Right hindlimb (tissue), 1 donor: Measurements from ENCODE around the gene LAMB2.

Source experiments
- DNase-seq: peaks from one replicate; pipeline ENCODE4 v3.0.0-alpha.2; 2018

LAMB2 gene

DNA sequence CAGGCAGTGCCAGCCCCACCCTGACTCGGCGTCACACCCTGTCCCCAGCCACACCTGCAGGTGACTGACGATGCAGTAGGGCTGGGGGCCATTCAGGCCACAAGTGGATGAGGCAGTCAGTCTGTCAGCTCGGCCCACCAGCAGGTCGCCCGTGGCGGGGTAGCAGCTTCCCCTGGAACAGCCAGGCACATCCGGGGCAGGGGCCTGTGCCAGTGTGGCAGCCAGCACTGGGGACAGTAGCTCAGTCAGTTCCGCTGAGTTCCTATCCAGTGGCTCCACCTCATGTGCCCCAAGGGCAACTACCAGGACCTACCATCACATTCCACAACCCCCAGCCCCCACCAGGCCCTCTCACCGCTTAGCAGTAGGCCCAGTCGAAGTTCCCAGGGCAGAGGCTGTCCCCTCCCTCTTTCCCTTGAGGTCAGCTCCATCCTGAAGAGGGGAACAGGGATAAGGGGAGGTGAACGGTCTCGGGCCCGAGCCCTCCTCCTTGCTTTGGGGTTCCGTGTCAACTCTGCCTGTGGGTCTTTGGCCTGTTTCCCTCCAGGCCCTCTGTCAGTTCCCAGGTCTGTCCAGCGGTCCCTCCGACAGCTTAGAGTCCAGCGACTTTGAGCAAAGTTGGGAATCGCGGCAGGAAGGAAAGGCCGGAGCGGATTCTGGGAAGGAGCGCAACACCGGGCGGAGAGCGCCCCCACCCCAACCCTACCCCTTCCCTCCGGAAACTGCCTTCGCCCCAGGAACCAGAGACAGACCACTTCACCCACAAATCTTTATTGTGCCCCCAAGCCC lies at the start of gene LAMB2:
Gene LAMB2 (minus strand): TSS at position 614 of the 789 bp plus-strand sequence. CDS start 183 bp downstream, at position 431.
- DNase-seq, result peak; percentile 85

DNA sequence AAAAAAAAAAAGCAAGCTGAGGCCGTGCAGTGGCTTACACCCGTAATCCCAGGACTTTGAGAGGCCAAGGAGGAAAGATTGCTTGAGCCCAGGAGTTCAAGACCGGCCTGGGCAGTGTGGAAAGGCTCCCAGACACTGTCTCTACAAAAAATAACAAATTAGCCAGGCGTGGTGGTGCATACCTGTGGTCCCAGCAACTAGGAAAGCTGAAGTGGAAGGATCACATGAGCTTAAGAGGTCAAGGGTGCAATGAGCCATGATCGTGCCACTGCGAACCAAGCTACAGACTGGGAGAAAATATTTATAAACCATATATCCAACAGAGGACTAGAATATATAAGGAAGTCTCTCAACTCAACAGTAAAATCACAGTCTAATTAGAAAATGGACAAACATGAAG lies 48.5 kb upstream of the LAMB2 start:
- DNase-seq, result no peak

DNA sequence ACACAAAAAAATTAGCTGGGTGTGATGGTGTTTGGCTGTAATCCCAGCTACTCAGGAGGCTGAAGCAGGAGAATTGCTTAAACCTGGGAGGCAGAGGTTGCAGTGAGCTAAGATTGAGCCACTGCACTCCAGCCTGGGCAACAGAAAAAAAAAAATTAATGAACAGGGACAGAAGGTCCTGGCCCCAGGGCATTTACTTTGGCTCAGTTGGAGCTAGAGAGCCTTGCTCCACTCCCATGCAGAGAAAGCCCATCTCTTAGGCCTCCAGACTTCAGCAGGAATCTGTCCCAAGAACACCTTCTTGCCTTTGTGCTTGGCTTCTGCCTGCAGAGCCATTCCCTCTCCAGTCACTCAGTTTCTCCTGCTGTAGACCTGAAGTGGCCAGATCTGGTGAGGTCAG lies 47.3 kb upstream of the LAMB2 start:
- no peak for DNase-seq

DNA sequence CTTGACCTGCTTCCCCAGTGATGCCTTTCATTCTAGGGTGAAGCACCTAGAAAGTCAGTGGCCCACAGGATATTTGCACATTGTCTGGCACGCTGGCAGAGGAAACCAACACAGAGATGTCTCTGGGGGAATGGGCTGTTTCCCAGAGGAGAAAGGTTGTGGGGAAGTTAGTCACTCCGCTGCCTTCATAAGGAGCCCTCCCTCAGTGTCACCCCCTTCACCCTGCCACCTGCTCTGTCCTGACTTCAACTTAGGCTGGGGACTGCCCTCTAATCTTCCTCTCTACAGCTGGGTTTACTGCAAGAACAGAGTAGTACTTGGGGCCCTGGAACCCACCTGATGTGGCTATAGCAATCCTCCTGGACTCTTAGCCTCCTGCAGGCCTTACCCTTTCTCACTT lies 44.2 kb upstream of the LAMB2 start:
- no peak for DNase-seq

DNA sequence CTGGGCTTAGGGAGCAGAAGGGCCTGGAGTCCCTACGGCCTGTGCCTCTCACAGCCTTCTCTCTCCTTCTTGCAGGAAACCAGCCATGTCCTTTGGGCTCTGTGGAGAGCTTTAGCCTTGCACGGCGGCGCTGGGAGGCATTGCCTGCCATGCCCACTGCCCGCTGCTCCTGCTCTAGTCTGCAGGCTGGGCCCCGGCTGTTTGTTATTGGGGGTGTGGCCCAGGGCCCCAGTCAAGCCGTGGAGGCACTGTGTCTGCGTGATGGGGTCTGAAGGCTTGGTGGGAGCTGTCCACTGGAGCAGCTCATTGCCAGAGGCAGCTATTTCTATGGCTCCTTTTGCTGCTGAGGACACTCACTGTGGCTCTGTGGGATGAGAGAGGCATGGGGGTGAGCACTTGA lies 42.7 kb upstream of the LAMB2 start:
- no peak for DNase-seq

DNA sequence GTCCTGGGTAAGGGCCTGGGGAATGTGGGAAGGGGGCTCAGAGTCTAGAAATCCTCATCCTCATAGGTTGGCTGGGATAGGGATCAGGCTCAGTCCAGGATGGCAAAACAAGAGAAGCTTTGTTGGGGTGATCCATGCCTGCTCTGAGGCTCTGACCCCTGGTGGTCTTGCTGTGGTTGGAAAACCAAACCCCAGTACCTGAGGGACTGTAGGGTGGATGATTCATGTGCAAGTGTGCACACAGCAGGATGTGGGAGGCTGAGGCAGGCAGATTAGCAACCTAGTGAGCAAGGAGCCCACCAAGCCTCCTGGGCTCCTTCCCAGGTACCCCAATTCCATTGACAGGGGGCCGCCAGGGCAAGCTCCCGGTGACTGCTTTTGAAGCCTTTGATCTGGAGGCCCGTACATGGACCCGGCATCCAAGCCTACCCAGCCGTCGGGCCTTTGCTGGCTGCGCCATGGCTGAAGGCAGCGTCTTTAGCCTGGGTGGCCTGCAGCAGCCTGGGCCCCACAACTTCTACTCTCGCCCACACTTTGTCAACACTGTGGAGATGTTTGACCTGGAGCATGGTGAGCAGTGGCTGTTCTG lies 41.6 kb upstream of the LAMB2 start:
- no peak for DNase-seq

DNA sequence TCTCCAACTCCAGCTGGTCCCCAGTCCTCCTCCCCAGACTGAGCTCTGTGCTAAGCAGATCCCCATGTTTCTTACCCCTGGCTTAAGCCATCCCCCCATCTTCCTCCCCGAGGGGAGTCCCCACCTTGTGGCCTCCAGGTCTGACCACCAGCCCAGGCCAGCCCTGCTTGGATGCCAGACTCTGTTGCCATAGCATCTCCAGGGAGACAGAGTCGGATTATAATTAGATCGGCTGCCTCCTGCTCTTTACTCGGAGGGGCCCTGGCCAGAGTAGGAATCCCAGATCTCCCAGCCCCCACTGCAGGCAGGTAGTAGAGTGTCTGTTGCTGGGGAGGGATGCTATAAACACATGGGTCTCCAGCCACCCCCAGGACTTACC lies 40.9 kb upstream of the LAMB2 start:
- DNase-seq, result peak; percentile 46

DNA sequence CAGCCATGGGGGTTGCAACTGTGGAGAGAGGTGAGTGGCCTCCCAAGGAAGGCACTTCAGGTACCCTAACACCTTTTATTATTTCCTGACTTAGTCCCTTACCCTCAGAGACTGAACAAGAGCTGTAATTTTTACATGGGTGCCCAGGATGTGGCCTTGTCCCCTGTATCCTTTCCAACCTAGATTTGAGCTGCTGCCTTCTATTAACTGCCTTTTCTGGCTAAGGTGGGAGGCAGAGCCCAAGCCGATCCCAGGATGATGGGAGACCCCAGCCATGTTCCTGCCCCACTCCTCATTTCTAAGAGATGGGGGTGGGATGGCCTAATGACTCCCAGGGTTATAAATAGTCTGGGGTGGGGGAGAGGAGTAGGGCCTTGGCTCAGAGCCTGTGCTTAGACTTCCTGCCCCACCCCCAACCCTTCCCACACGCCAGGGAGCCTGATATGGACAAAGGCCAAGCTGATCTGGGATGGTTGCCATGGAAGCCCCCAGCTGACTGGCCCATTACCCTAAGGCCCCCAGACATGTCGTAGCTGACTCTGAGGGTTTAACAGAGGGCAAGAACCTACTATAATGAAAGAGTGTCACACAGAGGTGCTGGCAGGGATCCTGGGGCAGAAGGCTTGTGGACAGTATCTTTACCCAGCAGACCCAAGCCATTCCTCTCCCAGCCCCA lies 40.4 kb upstream of the LAMB2 start:
- peak; percentile 70 for DNase-seq

DNA sequence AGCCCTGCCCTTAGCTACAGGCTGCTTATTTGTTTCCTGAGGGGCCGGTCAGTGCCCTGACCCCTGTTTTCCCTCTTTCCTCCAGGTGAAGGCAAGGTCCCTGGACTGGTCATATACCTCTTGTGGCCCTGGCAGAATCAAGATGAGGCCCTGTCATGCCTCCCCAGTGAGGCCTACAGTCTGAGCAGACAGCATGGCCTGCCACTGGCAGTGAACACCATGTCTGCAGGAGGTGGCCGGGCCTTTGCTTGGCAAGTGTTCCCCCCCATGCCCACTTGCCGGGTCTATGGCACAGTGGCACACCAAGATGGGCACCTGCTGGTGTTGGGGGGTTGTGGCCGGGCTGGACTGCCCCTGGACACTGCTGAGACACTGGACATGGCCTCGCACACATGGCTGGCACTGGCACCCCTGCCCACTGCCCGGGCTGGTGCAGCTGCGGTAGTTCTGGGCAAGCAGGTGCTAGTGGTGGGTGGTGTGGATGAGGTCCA lies 39.7 kb upstream of the LAMB2 start:
- DNase-seq, result no peak

DNA sequence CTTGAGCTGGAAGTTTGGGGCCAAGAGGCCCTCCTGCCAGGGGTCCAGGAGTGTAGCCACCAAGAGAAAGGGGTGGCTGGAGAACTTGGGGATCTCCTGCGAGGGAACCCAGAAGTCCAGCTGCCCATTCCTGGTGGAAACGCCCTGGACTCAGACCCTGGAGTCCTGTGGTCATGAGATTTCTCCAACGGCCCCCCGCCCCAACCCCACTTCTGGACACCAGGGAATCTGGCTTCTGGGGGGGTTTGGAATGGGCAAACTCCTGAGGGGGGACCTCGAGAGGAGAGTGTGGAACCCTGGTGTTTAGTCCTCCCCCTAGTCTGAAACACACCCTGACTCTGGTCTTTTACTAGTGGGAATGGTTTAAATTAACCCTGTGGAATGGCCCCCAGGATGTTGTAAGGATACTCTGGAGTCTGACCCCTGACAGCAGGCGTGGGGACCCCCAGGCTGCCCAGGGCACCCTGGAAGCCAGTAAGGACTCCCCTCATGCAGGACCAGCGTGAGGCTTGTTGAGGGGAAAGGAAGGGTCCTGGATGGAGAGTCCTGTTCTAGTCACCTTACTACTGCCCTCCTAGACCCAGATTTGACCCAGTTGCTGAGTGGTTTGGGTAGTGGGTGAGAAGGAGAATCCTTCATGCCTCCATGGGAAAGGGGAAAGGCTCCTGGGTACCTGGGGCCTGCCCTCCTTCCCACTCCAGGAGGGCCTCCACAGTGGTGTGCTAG lies 39.1 kb upstream of the LAMB2 start:
- no peak for DNase-seq

DNA sequence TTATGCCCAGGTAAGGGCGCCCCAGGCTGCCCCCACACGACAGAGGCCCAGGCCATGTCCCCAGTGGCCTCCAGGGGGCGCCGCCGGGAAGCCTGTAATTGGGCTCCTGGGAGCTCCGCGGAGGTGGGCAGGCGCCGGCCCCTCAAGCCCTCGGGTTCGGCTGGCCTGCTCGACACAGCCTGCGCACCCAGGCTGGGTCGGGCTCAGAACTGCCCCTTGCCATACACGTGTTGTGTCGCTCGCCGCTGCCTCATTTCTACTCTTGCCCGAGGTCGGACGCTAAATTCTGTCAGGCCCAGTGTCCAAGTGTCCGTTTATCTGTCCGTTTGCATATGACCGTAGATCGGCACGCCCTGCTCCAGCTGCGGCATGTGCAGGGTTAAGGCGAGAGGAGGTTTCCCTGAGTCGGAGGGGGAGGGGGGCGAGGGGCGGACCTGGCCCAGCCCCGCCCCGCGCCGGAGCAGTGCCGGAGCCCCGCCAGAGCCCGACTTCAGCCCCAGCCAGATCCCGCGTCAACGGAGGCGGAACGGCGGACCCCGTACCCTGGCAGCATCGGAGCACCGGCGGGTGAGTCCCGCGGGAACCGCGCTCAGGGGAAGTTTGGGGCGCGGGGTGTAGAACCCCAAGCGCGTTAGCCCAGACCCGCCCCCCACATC lies 38.4 kb upstream of the LAMB2 start, which contains the start of gene KLHDC8B:
Gene KLHDC8B (plus strand): TSS at position 480 of the 656 bp plus-strand sequence. CDS start 1,172 bp downstream, outside the sequence.
- DNase-seq, result peak; percentile 92

DNA sequence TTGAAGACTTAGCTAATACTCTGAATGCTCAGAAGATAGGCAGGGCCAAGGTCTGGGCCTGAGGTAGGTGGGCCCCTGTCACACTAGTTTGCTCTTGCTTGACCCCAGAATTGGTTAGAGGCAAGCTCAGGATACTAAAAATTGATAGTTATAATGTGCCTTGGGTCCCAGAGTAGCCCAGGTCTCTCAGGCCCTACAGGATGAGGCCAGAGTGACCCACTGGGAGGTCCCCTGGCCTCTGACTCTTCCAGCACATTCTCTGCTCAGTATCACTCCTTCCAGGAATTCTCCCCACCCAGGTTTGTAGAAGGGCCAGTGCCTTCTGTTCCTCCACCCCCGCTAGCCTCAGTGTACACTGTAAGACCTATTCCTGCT lies 37.9 kb upstream of the LAMB2 start:
- DNase-seq, result no peak

DNA sequence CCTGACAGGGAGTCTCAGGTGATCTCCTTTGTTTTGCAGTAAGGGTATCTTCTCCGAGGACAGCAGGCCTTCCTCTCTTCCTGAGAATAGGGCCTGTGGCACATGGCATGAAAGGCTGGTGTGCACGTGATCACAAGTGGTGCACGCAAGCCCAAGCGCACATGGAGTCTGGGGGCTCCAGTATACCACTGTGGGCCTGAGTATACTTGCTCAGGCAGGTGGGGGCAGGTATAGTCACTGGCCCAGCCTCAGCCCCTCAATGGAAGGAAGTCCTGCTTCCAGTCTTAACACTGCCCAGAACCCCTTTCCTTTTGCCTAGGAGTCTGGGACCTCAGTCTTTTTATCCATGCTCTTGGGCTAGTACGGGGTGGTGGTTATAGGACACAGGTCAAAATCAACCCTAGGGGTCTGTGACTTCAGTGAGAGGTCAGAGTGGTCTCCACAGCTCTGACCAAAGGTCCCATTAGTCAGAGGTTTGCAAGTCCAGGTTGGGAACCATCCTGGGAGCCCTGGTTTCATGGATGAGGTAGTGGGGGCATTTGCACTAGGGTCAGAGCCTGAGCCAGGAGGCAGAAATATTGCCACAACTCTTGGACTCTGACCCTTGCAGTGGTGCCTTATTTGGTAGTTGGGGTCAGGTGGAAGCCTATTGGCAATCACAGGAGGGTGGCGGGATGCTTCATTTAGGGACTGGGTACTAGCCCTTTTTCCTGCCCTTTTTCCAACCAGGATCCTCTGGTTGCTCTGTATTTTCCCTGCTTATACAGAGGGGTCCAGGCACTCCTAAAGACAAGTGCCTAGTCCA lies 34.1 kb upstream of the LAMB2 start:
- DNase-seq, result no peak

DNA sequence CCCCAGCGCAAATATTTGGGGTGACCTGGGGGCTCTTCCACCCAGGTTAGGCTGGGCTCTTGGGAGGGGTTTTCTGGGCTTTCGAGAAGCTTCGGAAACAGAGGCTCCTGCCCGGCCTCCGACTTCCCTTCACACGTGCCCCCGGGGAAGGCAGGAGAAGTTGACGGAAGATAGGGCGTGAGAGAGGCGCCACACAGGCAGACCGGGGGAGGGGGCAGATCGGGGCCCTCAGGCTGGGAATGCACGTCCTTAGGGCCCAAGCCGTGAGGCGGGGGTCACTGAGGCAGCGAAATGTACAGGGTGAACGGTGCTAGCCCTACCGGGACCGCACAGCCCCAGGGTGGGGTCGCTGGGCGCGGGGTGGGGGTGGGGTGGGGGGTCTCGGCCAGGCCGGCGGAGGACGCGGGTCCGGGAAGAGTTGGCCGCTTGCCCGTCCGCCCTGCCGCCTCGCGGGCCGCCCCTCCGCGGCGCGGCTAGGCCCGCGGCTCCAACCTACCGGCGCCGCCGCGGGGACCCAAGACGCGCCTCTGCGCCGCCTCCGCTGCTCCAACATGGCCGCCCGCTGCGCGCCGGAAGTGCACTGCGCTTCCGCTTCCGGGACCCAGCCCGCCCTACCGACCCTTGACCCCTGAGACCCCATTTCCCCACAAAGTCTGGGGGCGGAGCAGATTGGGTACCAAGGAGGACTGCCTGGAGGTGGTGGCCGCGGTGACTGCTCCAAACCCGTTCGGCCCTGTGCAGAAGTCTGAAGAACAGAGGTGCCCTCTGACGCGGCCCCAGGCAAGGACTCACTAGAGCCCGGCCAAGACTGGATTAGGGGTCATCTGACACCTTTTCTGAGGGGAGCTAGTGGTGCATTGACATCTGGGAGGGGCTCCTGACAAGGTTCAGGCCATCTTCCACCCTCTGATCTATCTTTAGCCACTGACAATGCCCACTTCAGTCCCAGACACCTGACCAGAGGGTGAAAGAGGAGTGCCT lies 33.2 kb upstream of the LAMB2 start, which contains the start of gene CCDC71:
Gene CCDC71 (minus strand): TSS at position 561 of the 981 bp plus-strand sequence. CDS start 2,123 bp downstream, outside the sequence.
- peak; percentile 86 for DNase-seq

DNA sequence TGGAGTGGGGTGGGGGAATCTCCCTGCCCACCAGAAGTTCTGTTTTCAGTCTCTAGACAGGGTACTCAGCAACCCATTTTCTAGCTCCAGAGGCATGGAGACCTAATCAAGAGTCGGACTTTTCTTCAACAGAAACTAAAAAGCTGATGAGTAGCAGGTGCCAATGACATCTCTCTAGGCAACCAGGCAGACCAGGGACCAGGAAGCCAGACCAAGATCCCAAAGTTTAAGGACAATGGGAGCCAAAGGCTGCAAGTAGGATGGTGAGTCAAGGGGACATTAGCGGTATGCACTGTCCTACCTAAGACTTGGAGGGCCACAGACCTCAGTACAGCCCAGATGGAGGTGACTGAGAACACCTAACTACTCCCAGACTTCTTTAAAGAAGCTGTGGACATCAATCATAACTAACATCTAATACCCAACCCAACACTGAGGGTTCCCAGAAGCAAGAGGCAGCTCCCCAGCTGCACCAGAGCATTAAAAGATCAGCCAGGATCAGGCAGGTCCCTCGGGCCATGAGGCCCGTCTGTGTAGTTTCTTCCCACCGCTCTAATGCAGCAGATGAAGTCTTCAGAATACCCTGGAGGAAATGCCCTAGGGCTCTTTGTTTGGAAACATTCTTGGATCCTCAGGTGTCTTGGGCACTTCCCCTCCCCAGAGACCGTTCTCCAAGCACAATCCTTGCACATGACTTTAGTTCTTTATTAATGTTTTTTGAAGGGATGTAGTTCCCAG lies 32.3 kb upstream of the LAMB2 start:
- DNase-seq, result no peak

DNA sequence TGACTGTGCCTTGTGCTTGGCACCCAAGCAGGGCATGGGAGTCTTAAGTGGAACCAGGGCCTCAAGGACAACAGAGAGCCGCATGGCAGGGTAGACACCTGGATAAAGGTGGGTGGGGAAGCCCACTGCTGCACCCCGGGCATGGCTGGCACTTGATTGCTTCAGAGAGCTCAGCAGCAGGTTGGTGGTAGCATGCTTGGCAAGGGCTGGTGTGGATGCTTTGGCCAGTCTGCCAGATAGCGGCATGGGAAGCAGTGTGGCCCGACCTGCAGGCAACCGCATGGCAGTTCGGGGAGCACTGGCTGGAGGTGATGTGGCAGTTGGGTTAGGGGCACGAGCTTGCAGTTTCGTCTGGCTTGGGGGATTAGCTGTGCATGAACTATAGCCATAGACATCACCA lies 30.8 kb upstream of the LAMB2 start:
- no peak for DNase-seq

DNA sequence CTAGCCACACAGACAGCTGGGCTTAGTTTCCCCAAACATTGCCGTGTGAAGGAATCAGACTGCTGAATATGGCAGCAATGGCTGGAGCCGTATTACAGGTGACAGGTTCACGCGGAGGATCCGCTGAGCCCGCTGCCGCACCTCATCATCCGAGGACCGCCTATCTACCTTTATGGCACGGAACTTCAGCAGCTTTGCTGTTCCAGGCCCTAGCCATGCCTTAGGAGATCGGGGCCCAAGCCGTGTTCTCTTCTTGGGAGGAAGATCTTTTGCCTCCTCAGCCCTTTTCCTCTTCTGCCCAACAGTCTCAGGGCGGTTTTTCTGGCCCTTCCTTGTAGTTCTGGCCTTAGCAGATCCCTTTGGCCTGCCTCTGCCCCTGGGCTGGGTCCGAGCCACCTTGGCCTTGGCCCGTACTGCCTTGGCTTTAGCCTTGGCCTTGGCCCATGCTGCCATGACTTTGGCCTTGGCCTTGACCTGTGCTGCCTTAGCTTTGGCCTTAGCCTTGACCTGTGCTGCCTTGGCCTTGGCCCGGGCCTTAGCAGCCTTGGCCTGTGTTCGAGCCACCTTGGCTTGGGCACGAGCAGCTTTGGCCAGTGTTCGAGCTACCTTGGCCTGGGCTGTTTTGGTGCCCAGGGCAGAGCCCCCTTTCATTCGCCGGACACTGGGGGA lies 30.0 kb upstream of the LAMB2 start:
- DNase-seq, result no peak

DNA sequence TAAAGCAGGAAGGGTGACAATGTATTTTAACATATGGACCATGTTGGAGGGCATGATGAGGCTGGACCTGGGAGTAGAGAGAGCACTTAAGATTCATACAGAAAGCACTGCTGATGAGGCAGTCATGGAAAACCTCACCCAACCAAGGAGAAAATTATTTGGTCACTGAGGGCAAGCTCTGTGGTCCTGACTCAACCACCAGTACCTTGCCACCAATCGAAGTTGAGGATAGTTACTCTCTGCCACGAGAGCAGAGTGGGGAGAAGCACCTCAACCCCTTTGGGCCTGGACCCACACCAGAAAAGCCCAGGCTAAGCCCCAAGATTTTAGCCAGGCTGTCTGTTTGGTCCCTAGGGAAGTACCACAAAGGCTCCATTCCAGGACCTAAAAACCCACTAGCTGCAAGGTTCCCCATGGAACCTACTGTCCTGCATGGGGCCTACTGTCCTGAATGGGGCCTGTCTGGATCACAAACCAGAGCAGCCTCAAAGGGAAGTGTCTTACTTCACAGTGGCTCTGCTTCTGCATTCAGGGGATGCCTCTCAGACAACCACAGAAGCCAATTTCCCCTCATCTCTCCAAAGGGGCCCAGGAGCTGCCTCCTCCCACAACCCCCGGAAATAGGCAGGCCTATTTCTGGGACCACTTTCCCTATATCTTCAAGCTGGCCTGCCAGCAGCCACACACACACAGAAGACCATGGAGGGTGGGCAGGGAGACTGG lies 29.1 kb upstream of the LAMB2 start:
- no peak for DNase-seq
